Measurements from ENCODE around the gene TRABD2B.

The TRABD2B gene

GRCh38 chr1:47898133-47898845, 98.9 kb downstream of the TRABD2B start:
- Histone ChIP-seq H3K36me3 (ENCODE audit: control insufficient read depth, insufficient read depth, low read length, severe bottlenecking) (no peaks in the 10 kb centered on the region), H3K27me3 (replicated peaks; ENCODE audit: control insufficient read depth, insufficient read depth, low read length) (peaks cover 7% of the 10 kb centered on the region), H3K9me3 (ENCODE audit: control insufficient read depth, low read length) (no peaks in the 10 kb centered on the region), H3K4me3 (ENCODE audit: low read length) (no peak overlapping the region), H3K9ac (ENCODE audit: low read length) (no peak overlapping the region), H3K4me1 (ENCODE audit: control insufficient read depth, insufficient read depth, low read length) (peaks cover 9% of the 10 kb centered on the region)
- DNase-seq (ENCODE audit: low read depth), result no peak

- Histone ChIP-seq H3K4me1 (ENCODE audit: control insufficient read depth, insufficient read depth, low read length) (peaks cover 9% of the 10 kb centered on the region), H3K36me3 (ENCODE audit: control insufficient read depth, insufficient read depth, low read length, severe bottlenecking) (no peaks in the 10 kb centered on the region), H3K9ac (ENCODE audit: low read length) (no peak overlapping the region), H3K27me3 (replicated peaks; ENCODE audit: control insufficient read depth, insufficient read depth, low read length) (no peaks in the 10 kb centered on the region), H3K9me3 (ENCODE audit: control insufficient read depth, low read length) (no peaks in the 10 kb centered on the region), H3K4me3 (ENCODE audit: low read length) (no peak overlapping the region)
- DNase-seq (ENCODE audit: low read depth), result no peak
Observed at GRCh38 chr1:47895279-47896125, 101.7 kb downstream of the TRABD2B start.

- peak; percentile 14 for DNase-seq (ENCODE audit: low read depth)
- H3K27me3 ChIP-seq (replicated peaks; ENCODE audit: control insufficient read depth, insufficient read depth, low read length), result peaks cover under 1% of the 10 kb centered on the region
- no peaks in the 10 kb centered on the region for H3K36me3 ChIP-seq (ENCODE audit: control insufficient read depth, insufficient read depth, low read length, severe bottlenecking)
- H3K9ac ChIP-seq (ENCODE audit: low read length), result no peak overlapping the region
- peaks cover 9% of the 10 kb centered on the region for H3K4me1 ChIP-seq (ENCODE audit: control insufficient read depth, insufficient read depth, low read length)
- no peak overlapping the region for H3K4me3 ChIP-seq (ENCODE audit: low read length)
- no peaks in the 10 kb centered on the region for H3K9me3 ChIP-seq (ENCODE audit: control insufficient read depth, low read length)
Observed at GRCh38 chr1:47894410-47895278, 102.5 kb downstream of the TRABD2B start.

GRCh38 chr1:47893412-47893811, 103.8 kb downstream of the TRABD2B start:
- H3K9me3 ChIP-seq (ENCODE audit: control insufficient read depth, low read length), result no peaks in the 10 kb centered on the region
- H3K27me3 ChIP-seq (replicated peaks; ENCODE audit: control insufficient read depth, insufficient read depth, low read length), result peaks cover 5% of the 10 kb centered on the region
- DNase-seq (ENCODE audit: low read depth), result no peak
- H3K4me1 ChIP-seq (ENCODE audit: control insufficient read depth, insufficient read depth, low read length), result peaks cover 9% of the 10 kb centered on the region
- no peak overlapping the region for H3K9ac ChIP-seq (ENCODE audit: low read length)
- no peak overlapping the region for H3K4me3 ChIP-seq (ENCODE audit: low read length)
- no peaks in the 10 kb centered on the region for H3K36me3 ChIP-seq (ENCODE audit: control insufficient read depth, insufficient read depth, low read length, severe bottlenecking)

GRCh38 chr1:47890779-47891178, 106.4 kb downstream of the TRABD2B start:
- Histone ChIP-seq H3K4me1 (ENCODE audit: control insufficient read depth, insufficient read depth, low read length) (peaks cover 9% of the 10 kb centered on the region), H3K27me3 (replicated peaks; ENCODE audit: control insufficient read depth, insufficient read depth, low read length) (peaks cover 5% of the 10 kb centered on the region), H3K4me3 (ENCODE audit: low read length) (no peak overlapping the region), H3K9me3 (ENCODE audit: control insufficient read depth, low read length) (no peaks in the 10 kb centered on the region), H3K9ac (ENCODE audit: low read length) (no peak overlapping the region), H3K36me3 (ENCODE audit: control insufficient read depth, insufficient read depth, low read length, severe bottlenecking) (no peaks in the 10 kb centered on the region)
- DNase-seq (ENCODE audit: low read depth), result no peak

GRCh38 chr1:47888294-47888629, 108.9 kb downstream of the TRABD2B start:
- DNase-seq (ENCODE audit: low read depth), result no peak
- Histone ChIP-seq H3K9ac (ENCODE audit: low read length) (no peak overlapping the region), H3K9me3 (ENCODE audit: control insufficient read depth, low read length) (no peaks in the 10 kb centered on the region), H3K36me3 (ENCODE audit: control insufficient read depth, insufficient read depth, low read length, severe bottlenecking) (no peaks in the 10 kb centered on the region), H3K4me1 (ENCODE audit: control insufficient read depth, insufficient read depth, low read length) (no peaks in the 10 kb centered on the region), H3K4me3 (ENCODE audit: low read length) (no peak overlapping the region), H3K27me3 (replicated peaks; ENCODE audit: control insufficient read depth, insufficient read depth, low read length) (peaks cover 5% of the 10 kb centered on the region)

- H3K9me3 ChIP-seq (ENCODE audit: control insufficient read depth, low read length), result no peaks in the 10 kb centered on the region
- H3K4me3 ChIP-seq (ENCODE audit: low read length), result no peak overlapping the region
- no peak overlapping the region for H3K9ac ChIP-seq (ENCODE audit: low read length)
- no peak for DNase-seq (ENCODE audit: low read depth)
- H3K36me3 ChIP-seq (ENCODE audit: control insufficient read depth, insufficient read depth, low read length, severe bottlenecking), result no peaks in the 10 kb centered on the region
- peaks cover 5% of the 10 kb centered on the region for H3K27me3 ChIP-seq (replicated peaks; ENCODE audit: control insufficient read depth, insufficient read depth, low read length)
- no peaks in the 10 kb centered on the region for H3K4me1 ChIP-seq (ENCODE audit: control insufficient read depth, insufficient read depth, low read length)
Observed at GRCh38 chr1:47887475-47888293, 109.5 kb downstream of the TRABD2B start.

GRCh38 chr1:47887060-47887459, 110.1 kb downstream of the TRABD2B start:
- H3K9me3 ChIP-seq (ENCODE audit: control insufficient read depth, low read length), result no peaks in the 10 kb centered on the region

GRCh38 chr1:47886141-47886540, 111.0 kb downstream of the TRABD2B start:
- Histone ChIP-seq H3K27me3 (replicated peaks; ENCODE audit: control insufficient read depth, insufficient read depth, low read length) (peaks cover 5% of the 10 kb centered on the region), H3K4me1 (ENCODE audit: control insufficient read depth, insufficient read depth, low read length) (peaks cover 9% of the 10 kb centered on the region), H3K4me3 (ENCODE audit: low read length) (no peak overlapping the region), H3K9me3 (ENCODE audit: control insufficient read depth, low read length) (no peaks in the 10 kb centered on the region), H3K9ac (ENCODE audit: low read length) (no peak overlapping the region), H3K36me3 (ENCODE audit: control insufficient read depth, insufficient read depth, low read length, severe bottlenecking) (no peaks in the 10 kb centered on the region)
- no peak for DNase-seq (ENCODE audit: low read depth)

More at GRCh38 chr1:47887060-47887459, 110.1 kb downstream of the TRABD2B start:
- no peaks in the 10 kb centered on the region for H3K36me3 ChIP-seq (ENCODE audit: control insufficient read depth, insufficient read depth, low read length, severe bottlenecking)
- no peak overlapping the region for H3K9ac ChIP-seq (ENCODE audit: low read length)
- H3K4me1 ChIP-seq (ENCODE audit: control insufficient read depth, insufficient read depth, low read length), result peaks cover 2% of the 10 kb centered on the region
- H3K4me3 ChIP-seq (ENCODE audit: low read length), result no peak overlapping the region
- peaks cover 5% of the 10 kb centered on the region for H3K27me3 ChIP-seq (replicated peaks; ENCODE audit: control insufficient read depth, insufficient read depth, low read length)
- DNase-seq (ENCODE audit: low read depth), result no peak

- Histone ChIP-seq H3K4me3 (ENCODE audit: low read length) (no peak overlapping the region), H3K4me1 (ENCODE audit: control insufficient read depth, insufficient read depth, low read length) (peaks cover 9% of the 10 kb centered on the region)
- no peak for DNase-seq (ENCODE audit: low read depth)
Observed at GRCh38 chr1:47885062-47885830, 111.9 kb downstream of the TRABD2B start.

More at GRCh38 chr1:47885062-47885830, 111.9 kb downstream of the TRABD2B start:
- Histone ChIP-seq H3K27me3 (replicated peaks; ENCODE audit: control insufficient read depth, insufficient read depth, low read length) (peaks cover 5% of the 10 kb centered on the region), H3K9me3 (ENCODE audit: control insufficient read depth, low read length) (no peaks in the 10 kb centered on the region), H3K9ac (ENCODE audit: low read length) (no peak overlapping the region), H3K36me3 (ENCODE audit: control insufficient read depth, insufficient read depth, low read length, severe bottlenecking) (no peaks in the 10 kb centered on the region)

Measured in adipocyte (in vitro differentiated cells).